GM03348 (cell line): Measurements from ENCODE around the gene SLCO3A1.

Experiments used
- DNase-seq: peaks from one replicate; pipeline ENCODE4 v3.0.0; 2012; ENCODE audit warnings: low spot score

Gene SLCO3A1

DNA sequence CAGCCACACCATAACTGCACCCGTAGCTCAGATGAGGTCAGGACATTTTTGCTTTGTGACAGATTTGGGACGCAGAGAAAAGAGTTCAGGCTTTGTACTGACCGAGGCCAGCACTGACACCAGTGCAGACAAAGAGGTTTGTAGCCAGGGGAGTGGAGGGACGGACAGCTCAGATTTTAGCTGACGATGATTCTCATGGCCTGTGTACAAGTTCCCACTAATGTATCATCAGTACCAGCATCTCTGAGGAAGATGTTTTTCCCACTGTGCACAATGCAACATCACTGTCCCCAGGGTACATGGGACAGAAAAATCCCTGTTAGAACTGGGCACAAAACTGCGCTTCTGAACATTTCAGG, 112.7 kb downstream of the SLCO3A1 start:
- DNase-seq = no peak

DNA sequence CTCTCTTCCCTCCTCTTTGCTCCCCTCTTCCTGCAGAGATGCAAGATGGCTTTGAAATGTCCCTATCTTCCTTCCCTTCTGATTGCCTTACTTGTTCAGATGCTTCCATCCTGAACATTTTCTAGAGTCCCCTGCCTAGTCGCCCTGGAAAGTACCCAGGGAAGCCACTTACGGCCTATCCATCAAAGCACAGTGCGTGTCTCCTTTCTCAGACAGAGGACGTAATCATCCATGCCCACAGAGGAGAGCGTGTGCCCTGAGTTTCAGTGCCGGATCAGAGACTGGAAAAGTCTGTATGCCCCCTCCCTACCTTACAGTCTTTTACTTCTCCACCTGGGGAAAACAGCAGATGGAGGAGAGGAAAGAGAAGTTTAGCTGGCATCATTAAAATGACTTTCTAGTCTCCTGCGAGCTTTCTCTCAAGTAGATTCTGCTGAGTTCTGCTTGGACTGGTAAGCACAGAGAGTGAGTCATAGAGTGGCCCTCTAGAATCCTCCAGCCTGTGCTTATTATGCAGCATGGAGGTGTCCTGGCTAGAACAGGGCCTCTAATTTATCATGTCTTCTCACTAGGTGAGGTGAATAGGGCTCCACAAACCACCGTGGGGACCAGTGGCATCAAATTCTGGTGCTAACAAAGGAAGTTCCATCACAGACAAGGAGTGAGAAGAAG, 114.6 kb downstream of the SLCO3A1 start:
- no peak for DNase-seq

DNA sequence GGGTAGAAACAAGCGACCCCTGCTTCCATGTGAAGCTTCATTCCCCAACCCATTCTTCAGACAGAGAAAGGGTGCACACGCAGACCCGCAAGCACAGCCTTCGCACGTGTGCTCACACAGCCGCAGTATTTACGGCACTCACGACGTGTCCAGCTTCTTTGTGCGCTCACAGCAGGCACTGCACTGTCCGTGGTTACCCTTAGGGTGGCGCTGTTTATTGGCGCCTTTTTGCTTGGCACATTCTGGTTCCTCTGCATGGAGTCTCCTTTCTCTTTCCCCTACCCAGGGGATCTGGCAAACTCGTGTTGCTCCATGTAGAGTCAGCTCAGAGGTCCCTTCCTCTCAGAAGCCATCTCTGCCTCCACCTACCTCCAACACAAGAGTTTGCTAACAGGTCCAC, 115.1 kb downstream of the SLCO3A1 start:
- DNase-seq = no peak

DNA sequence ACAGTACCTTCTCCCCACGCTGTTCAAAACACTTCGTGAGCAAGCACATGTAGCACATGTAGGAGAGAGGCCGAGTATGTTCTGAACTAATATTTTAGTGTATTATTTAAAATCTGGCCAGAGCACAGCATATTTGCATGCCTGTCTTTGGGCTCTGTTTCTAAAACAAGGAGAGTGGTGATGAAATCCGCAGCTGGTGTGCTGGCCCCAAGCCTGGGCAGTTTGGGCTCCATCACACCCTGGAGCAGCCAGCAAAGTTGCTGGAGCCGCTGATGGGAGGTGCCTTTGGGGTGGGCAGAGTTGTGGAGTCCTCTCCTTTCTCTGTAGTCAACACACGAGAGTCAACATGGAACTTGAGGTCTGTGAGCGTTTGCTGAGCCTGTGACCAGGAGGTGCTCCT, 116.6 kb downstream of the SLCO3A1 start:
- DNase-seq = peak; percentile 81

DNA sequence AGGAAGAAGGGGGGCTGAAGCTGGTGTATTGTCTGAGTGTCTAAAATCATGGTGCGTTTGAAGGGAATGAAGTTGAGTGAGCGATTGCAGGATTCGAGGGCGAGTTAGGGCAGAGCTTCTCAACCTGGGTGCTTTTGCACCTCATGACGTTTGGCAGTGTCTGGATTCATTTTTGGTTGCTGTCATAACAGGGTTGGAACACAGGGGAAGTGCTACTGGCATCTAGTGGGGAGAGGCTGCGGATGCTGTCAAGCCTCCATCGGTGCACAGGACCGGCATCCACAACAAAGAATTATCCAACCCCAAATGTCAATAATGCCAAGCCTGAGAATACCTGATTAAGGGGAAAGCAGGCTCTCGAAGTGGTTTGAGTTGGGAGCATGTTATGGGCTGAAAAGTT, 120.0 kb downstream of the SLCO3A1 start:
- no peak for DNase-seq

DNA sequence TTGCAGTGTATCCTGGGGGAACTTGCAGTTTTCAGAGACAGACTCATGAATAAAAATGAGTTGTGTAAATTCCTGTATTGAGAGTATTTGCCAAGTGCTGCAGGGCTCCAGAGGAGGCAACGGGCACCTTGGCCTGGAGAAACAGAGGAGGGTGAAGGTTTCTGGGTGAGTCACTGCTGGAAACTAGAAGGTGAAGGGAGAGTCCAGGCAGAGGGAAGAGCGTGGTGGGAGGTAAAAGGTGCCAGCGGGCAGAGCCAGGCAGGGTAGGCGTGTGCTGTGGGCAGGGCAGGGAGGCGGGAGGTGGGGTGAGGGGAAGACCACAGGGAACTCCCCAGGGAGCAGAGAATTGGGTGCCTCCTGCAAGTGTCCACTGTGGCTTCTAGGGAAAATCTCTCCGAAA, 120.8 kb downstream of the SLCO3A1 start:
- no peak for DNase-seq

DNA sequence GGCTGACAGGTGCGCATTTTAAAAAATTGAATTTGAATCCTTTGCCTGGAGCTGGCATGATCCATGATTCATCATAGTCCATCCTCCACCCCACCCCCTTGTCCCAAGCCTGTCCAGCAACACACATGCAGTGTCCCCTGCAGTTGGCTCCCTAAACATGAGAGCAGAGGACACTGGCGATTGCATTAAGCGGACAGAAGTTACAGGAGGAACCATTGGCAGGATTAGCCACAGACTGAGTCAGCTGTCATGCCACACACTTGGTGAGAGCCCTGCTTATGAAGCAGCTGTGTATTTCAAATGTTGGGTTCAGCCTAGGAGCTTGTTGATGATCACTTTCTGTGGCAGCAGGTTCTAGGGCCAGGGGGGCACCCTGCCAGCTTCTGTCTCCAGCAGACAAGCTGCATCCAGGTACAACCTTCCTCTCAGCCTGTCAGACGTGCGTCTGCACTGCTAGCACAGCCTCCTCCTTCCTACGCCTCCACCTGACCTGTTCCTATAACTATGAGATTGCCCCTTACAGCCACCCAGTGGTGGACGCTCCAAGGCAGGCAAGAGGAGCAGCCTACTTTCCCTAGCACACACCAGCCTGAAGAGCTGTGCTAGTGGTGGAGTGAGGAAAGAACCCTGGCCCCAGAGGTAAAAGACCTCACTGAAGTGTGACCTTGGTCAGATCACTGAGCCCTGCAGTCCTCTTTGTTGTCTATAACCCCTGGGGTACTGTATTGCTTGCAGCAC, 121.9 kb downstream of the SLCO3A1 start:
- DNase-seq = no peak

DNA sequence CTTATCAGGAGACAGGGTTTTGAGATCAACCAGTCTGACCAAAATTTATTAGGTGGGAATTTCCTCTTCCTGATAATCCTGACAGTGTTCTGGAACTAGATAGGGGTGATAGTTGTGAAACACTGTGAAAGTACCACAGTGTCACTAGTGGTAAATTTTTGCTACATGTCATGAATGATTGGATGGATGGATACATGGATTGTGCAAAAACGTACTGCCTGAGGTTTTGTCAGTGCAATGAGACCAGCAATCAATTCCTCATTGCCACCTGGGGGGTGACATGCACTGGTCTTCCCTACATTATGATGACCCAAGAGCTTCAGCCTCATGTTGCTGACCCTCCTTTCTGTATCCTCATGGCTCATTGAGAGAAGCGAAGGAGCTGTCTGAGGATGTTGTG, 123.5 kb downstream of the SLCO3A1 start:
- no peak for DNase-seq

DNA sequence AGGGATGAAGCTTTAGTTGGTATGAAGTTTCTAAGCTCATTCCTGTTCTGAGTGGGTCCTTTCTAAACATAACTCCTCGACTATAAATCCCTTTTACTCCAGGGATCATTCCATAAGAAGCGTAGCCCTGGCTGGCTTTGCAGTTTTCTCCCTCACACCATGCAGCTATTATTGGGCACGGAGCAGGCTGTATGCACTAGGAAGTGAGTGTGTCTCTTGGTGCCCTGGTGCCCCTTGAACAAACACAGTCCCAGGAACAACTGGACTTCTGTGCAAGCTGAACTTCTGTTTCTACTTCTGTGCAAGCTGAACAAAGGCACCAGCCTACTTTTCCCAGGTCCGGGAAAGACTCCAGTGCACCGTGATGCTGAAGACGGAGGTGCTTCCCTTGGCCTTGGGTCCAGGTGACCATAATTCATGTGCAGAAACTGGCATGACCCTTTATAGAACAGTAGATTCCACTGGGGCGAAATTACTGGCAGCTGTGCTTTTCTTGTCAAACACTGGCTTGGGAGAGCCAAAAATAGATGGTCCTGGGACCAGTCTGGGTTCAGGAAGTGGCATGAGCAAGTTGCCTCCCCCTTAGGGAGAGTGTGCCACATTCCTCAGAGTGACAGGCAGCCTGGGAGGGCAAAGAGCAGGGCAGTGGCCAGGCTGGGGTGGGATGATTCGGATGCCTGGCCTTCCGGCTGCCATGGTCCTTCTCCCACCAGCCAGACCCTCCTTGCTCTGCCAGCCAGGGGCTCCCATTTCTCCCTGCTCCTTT, 127.2 kb downstream of the SLCO3A1 start:
- DNase-seq = no peak

DNA sequence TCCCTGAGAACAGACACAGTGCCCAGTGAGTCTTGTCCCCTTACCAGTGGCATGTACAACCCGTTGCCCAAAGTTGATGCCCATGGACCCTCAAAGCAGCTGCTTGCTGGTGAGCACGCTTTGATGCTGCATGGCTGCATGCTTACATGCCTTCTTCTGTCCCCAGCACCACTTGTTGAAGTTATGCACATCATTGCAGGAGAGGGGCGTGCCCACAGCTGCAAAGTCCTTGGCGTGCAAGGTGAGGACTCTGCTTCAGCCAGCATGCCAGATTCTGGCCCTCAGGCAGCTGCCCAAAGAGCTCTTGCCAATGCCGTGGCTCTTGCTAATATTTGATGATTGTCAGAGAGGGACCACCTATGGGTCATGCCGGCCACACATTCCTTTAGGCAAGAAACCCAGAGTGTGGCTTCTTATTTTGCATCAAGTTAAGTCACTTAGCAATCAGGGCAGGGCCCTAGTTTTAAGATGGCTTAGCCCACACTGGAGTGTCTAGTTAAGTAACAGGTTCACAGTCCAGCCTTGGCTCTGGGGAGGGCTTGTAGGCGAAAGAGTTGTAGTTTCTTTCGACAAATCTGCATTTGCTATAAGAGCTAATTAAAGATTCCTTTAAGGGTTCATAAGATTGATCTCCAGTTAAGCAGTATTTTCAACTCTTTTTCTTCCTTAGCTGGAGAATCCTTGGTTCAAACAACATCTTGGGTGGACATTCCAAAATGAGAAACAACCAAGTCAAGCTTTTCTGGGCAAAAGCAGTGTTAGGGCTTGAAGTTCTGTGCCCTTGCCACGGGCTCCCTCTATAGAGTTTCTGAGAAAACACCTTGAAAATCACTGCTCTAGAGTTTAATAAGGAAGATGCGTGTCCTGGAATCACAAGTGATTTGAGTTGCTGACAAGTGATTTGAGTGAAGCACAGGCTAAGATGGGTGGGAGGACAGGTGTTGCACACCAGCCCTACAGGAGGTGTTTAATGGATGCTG, 128.6 kb downstream of the SLCO3A1 start:
- peak; percentile 18 for DNase-seq

DNA sequence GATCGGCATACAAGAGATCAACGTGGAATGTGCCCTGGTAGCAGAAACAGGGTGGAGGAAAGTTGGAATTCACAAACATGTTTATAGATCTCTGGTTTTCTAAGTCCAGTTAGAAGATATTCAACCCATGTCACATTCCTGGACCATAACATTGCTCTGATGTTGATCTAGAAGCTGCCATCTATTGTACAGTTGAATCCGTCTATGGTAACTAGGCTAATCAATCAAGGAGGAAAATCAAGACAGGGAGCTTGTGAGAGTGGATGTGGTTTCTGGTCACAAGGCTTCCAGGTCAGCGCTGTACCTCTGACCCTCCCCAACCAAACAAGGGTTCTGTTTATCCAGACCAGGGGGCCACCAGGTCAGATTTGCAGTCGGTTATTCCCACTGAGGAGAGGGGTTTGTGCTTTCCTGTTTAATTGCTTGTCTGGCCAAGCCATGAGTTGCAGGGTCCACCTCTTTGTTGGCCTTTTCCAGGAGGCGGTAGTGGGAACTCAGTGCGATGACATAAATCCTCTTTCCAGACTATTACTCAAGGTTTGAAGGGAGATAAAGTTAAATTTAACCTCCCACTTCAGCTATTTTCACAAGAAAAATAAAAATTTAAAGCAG, 130.3 kb downstream of the SLCO3A1 start:
- no peak for DNase-seq

DNA sequence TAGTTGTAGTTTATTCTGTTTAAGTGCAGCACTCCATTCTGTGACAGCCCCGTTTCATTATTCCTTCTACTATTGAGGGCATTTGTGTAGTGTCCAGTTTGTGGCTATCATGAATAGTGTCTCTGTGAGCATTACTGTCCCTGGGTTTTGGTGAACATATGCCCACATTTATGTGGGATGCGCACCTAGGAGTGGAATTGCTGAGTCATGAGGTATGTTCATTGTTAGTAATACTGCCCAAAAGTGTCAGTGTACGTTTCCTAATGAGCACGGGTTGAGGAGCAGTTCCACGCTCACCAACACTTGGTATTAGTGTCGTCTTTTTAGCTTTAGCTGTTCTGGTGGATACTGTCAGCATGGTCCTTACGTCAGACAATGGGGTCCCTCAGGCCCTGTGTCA, 131.8 kb downstream of the SLCO3A1 start:
- no peak for DNase-seq

DNA sequence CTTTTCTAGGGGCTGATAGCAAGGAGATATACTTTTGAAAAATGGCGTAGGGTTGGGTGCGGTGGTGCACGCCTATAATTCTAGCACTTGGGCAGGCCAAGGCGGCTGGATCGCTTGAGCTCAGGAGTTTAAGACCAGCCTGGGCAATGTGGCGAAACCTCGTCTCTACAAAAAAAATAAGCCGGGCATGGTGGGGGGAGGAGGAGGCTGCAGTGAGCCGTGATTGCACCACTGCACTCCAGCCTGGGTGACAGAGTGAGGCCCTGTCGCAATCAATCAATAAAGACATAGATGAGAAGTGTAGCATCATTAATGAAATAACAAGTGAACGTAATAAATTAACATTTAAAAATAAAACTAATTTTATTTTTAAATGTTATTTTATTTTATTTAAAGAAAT, 134.6 kb downstream of the SLCO3A1 start:
- no peak for DNase-seq

DNA sequence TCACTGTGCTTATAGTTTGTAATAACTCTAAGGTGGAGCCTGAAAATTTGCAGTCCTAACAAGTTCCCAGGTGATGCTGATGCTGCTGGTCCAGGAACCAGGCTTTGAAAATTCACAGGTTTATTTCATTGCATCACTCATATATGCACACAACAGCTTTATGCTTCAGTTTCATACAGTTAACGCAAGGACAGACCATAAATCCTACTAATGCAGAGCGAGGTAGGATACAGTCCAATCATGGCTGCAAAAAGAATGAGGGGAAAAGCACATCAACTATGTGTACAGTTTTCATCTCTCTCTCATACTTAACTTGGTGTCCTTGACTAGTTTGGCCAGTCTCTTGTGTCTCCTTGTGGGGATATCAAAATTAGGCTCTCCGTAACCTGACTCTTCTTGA, 135.1 kb downstream of the SLCO3A1 start:
- DNase-seq = no peak

DNA sequence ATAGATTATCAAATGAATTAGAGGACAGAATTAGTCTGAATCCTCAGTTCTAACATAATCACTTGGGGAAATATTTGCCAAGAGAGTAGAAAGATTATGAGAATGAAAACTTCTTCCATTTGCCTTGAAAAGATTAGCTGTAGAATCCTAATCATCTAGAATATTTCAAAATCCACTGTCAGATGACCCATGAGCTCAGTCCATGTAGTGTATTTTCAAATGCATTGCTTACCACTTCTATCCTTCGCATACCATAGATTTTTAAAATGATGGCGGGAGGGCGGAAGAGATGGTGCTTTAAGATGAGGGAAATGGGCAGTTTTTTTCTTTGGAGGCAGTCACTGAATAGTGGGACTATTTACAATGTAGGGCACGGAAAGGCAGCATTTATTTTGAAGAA, 136.3 kb downstream of the SLCO3A1 start:
- DNase-seq = no peak

DNA sequence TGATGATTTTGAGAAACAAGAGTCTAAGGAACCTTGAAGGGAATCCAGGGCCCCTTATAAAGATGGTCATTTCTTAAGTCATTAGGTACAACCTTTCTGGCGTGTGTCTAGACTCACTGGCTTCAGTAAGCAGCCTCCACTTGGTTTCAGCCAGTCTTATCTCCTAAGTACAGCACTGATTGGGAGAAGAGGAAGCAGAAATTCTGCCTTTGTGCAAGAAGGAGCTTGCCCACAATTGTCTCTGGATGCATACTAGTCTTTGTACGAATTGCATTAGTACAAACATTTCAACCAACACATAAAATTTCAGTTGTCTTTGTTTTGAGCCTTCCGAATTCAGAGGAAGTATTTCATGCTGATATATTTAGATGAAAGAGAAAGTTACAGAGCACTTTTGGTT, 139.4 kb downstream of the SLCO3A1 start:
- DNase-seq = no peak

DNA sequence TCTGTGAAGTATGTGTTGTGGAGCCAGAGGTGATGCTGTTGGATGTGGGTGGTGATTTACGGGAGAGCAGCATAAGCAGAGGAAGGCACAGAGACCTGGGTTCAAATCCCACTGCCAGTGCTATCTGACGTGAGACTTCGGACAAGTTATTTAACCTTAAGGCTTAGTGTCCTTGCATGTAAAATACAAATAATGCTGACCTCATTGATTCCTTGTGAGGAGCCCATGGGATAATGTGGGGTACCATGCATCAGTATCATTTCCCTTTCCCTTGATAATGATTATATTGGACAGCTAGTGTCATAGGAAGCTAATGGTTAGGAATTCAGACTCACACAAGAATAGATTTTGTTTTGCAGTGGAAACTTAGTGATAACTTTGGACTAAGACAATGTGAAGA, 141.6 kb downstream of the SLCO3A1 start:
- no peak for DNase-seq

DNA sequence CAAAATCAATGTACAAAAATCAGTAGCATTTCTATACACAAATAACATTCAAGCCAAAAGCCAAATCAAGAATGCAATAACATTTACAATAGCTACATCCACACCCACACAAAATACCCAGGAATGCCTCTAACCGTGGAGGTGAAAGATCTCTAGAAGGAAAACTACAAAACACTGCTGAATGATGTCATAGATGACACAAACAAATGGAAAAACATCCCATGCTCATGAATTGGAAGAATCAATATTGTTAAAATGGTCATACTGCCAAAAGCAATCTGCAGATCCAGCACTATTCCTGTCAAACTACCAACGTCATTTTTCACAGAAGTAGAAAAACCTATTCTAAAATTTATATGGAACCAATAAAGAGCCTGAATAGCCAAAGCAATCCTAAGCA, 143.7 kb downstream of the SLCO3A1 start:
- no peak for DNase-seq

DNA sequence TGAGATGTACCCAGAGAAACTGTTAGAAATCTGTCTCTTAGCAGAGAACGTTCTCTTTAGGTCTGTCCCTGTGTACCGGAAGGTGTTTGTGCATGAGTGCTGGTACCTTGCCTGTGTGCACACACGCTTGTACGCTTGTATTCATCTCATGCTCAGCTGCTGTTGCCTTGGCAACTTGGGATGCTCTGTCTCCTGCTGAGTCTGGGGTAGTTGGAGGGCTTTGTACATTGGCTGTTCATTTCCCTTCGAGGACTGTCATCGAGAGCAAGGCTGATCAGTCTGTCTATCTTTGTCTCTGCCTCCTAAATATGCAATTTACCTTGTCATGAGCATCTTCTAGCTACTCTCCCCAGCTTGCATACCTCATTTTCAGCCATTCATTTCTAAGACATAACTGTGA, 147.2 kb downstream of the SLCO3A1 start:
- DNase-seq = no peak

DNA sequence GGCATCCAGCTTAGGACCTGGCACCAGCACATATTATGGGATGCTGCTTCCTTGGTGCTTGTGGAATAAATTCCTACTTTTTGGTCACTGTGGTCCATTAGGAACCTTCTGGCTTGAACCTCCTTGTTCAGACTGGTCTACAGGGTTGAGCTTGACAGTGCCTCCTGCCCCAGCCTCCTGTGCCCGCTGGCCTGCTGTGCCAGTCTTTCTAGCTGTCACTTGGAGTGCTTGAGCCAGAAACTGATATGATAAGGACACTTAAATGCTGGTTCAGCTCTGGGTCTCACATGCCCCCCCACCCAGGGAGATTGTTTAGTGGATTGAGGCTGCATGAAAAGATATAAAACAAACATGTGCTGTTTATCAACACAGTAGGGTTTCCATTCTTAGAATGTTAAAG, 147.8 kb downstream of the SLCO3A1 start:
- DNase-seq = no peak

DNA sequence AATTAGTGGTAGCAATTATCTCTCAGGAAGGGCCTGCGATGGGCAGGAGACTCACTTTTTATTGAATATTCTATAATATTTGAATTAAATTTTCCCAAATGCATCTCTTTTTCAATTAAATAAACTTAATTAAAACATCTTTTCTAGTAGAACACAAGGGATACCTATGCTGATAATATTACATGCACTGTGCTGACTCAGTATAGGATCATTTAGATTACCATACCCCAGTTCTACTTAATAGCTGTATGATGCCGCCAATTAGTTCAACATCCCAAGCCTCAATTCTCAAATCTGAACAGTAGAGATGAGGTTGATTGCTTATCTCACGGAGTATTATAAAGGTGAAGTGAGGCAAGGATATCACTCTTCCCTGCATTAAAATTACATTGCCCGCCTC, 149.2 kb downstream of the SLCO3A1 start:
- DNase-seq = no peak
